K562 (cell line): ENCODE data around the gene NRN1. TPM values are rescaled to one million over a fixed set of nuclear protein-coding genes. Genes with fewer than 3 reads are reported as not detected.

ENCODE experiments used
- ATAC-seq: fragments of 200-7000 bp; cut with Tn5 transposase; 3 replicates; pipeline ENCODE4 v1.9.1; 2020; ENCODE audit warnings: moderate library complexity
- BruUV-seq: library from RNA; stranded (reverse); fragments of 400-500 nt; replicated peaks from 2 replicates; lab custom pipeline; 2021; lab: Mats Ljungman, UMichigan
- CTCF ChIA-PET: fragments of 300-600 bp; formaldehyde crosslinking; extraction: SDS; loops from one replicate; lab custom pipeline; 2021; ENCODE audit warnings: low intra/inter-chr PET ratio; lab: Yijun Ruan, JAX
- POLR2A ChIA-PET: fragments of 300-600, 350-650 bp; sonication (Branson Sonifier 250); formaldehyde crosslinking; extraction: SDS; loops from one replicate; lab custom pipeline; 2021; ENCODE audit warnings: antibody characterized with exemption, inconsistent platforms; lab: Yijun Ruan, JAX
- DNase-seq, 4 experiments: peaks; one replicate each; pipeline versions ENCODE4 v3.0.0 to v3.0.0-alpha.2; 2011 to 2018; ENCODE audit warnings: low spot score in 3 of 4, mixed read lengths in 3 of 4; ENCODE audit errors: extremely low read depth in 1 of 4
- FAIRE-seq: peaks from 2 replicates; lab custom pipeline; 2011; peaks lifted over from hg19 to GRCh38; lab: Jason Lieb, UNC
- H2AFZ ChIP-seq: 2 replicates; pipeline ENCODE4 v1.6.0; 2011; ENCODE audit warnings: low read depth, low read length, control low read depth, inconsistent platforms
- H3K27ac ChIP-seq: fragments of 200-600 bp; 3 replicates; pipeline ENCODE4 v1.8.0; 2011; ENCODE audit warnings: low read depth, mild to moderate bottlenecking, control low read depth, inconsistent platforms, low read length, moderate library complexity, mixed read lengths; ENCODE audit errors: extremely low read depth
- H3K27me3 ChIP-seq, 2 experiments: fragments of 300-600 bp in 1 of 2; 2 replicates in 1 of 2; 3 replicates in 1 of 2; pipeline versions ENCODE4 v1.6.0 to v1.8.0; 2011; ENCODE audit warnings: inconsistent platforms in 2 of 2, low read length in 2 of 2, mild to moderate bottlenecking in 1 of 2, mixed read lengths in 1 of 2, moderate library complexity in 1 of 2; ENCODE audit not compliant: control insufficient read depth in 2 of 2, insufficient read depth in 2 of 2
- H3K36me3 ChIP-seq: fragments of 300-600 bp; 3 replicates; pipeline ENCODE4 v1.8.0; 2011; ENCODE audit warnings: mild to moderate bottlenecking, low read length, inconsistent platforms; ENCODE audit not compliant: control insufficient read depth, insufficient read depth
- H3K4me1 ChIP-seq, 2 experiments: fragments of 200-600 bp in 1 of 2; replicated peaks in 1 of 2; 2 replicates in 1 of 2; 3 replicates in 1 of 2; pipeline versions ENCODE4 v1.5.1 to v1.8.0; 2011; ENCODE audit warnings: inconsistent platforms in 2 of 2, low read length in 2 of 2, mild to moderate bottlenecking in 1 of 2, mixed read lengths in 1 of 2, moderate library complexity in 1 of 2; ENCODE audit not compliant: control insufficient read depth in 2 of 2, insufficient read depth in 2 of 2
- H3K4me2 ChIP-seq: 2 replicates; pipeline ENCODE4 v1.6.1; 2011; ENCODE audit warnings: low read length, control low read depth, inconsistent platforms, mixed read lengths; ENCODE audit not compliant: insufficient read depth
- H3K4me3 ChIP-seq: fragments of 200-600 bp; sonication (generic), shearing (Covaris generic); 2 replicates; pipeline ENCODE4 v1.5.1; 2016; ENCODE audit warnings: control low read depth, inconsistent platforms
- H3K79me2 ChIP-seq: fragments of 200-600 bp; 3 replicates; pipeline ENCODE4 v1.8.0; 2011; ENCODE audit warnings: low read length, inconsistent platforms; ENCODE audit not compliant: control insufficient read depth, insufficient read depth
- H3K9ac ChIP-seq, 2 experiments: 2 replicates each; pipeline versions ENCODE4 v1.6.0 to v1.6.1; 2011; ENCODE audit warnings: low read depth in 2 of 2, low read length in 2 of 2, control low read depth in 1 of 2, inconsistent platforms in 1 of 2, mild to moderate bottlenecking in 1 of 2, mixed read lengths in 1 of 2; ENCODE audit not compliant: insufficient read depth in 1 of 2
- H3K9me1 ChIP-seq: one replicate; pipeline ENCODE4 v1.6.0; 2011; ENCODE audit warnings: inconsistent platforms, mild to moderate bottlenecking, low read length, moderate library complexity; ENCODE audit not compliant: control insufficient read depth, insufficient read depth
- H3K9me3 ChIP-seq: replicated peaks from 2 replicates; pipeline ENCODE4 v1.5.1; 2011; ENCODE audit warnings: low read depth, low read length, inconsistent platforms; ENCODE audit not compliant: control insufficient read depth, insufficient read depth
- H4K20me1 ChIP-seq: replicated peaks from 2 replicates; pipeline ENCODE4 v1.6.1; 2011; ENCODE audit warnings: low read length, inconsistent platforms, mixed read lengths; ENCODE audit not compliant: control insufficient read depth, insufficient read depth
- CEBPG ChIP-seq, 3 experiments: fragments of 200-800 bp in 1 of 3; sonication (Bioruptor generic) in 1 of 3; sonication (generic) in 1 of 3; formaldehyde crosslinking in 1 of 3; IDR thresholded peaks in 2 of 3; conservative IDR thresholded peaks in 1 of 3; 2 replicates each; pipeline versions ENCODE4 v1.6.1 to v1.8.0; 2016 to 2022; ENCODE audit warnings: missing compliant biosample characterization in 2 of 3, missing genetic modification characterization in 2 of 3, mild to moderate bottlenecking in 1 of 3, missing genetic modification reagents in 1 of 3
- MYNN ChIP-seq, 2 experiments: sonication (generic); formaldehyde crosslinking in 1 of 2; IDR thresholded peaks; 2 replicates each; pipeline versions ENCODE4 v1.5.0 to v1.6.1; 2016 to 2020; ENCODE audit warnings: antibody characterized with exemption in 1 of 2, missing genetic modification reagents in 1 of 2
- WGBS: fragments of 100-300 bp; shearing (Covaris generic); methylation state at CpG from one replicate; pipeline ENCODE4 v1.1.6; 2016; ENCODE audit warnings: low coverage, mixed read lengths; ENCODE audit not compliant: insufficient coverage; ENCODE audit errors: missing lambda C conversion rate; 5-methylcytosine and 5-hydroxymethylcytosine counted together
- in situ Hi-C: fragments of 300-500 bp; cut with MboI; formaldehyde crosslinking; loops from 4 replicates; pipeline ENCODE4 v1.15.0; 2018; ENCODE audit warnings: inconsistent platforms, mixed read lengths
- intact Hi-C: fragments of 100-400 bp; cut with micrococcal nuclease; formaldehyde crosslinking; loops from 2 replicates; pipeline ENCODE4 v1.14.2; 2022
- polyA plus RNA-seq, 8 experiments: library from polyadenylated mRNA; depleted of rRNA in 4 of 8; stranded (reverse) in 5 of 8; unstranded in 3 of 8; fragments of >200 nt; fragmentation: Nextera tagmentation in 2 of 8; fragmentation: Illumina TruSeq in 1 of 8; extraction: Ambion mirVana in 2 of 8; extraction: Trizol in 1 of 8; gene quantifications; 2 replicates each; pipeline versions ENCODE4 v1.2.1 to v1.2.3, GENCODE V29; 2011 to 2014; ENCODE audit warnings: inconsistent platforms in 1 of 8, missing spikeins in 1 of 8
- total RNA-seq, 7 experiments: library from RNA; depleted of rRNA in 6 of 7; stranded (reverse); fragments of >200 nt in 6 of 7; fragmentation: Illumina TruSeq in 2 of 7; extraction: Trizol in 2 of 7; gene quantifications; 2 replicates each; pipeline versions ENCODE4 v1.2.1 to v1.2.3, GENCODE V29; 2011 to 2021; ENCODE audit warnings: low replicate concordance in 1 of 7

NRN1 gene
- total and polyA plus RNA-seq, 9 of the 15 experiments (the other 6 are each of a cell fraction or from before 2014, with no cell fraction given), result not detected

DNA sequence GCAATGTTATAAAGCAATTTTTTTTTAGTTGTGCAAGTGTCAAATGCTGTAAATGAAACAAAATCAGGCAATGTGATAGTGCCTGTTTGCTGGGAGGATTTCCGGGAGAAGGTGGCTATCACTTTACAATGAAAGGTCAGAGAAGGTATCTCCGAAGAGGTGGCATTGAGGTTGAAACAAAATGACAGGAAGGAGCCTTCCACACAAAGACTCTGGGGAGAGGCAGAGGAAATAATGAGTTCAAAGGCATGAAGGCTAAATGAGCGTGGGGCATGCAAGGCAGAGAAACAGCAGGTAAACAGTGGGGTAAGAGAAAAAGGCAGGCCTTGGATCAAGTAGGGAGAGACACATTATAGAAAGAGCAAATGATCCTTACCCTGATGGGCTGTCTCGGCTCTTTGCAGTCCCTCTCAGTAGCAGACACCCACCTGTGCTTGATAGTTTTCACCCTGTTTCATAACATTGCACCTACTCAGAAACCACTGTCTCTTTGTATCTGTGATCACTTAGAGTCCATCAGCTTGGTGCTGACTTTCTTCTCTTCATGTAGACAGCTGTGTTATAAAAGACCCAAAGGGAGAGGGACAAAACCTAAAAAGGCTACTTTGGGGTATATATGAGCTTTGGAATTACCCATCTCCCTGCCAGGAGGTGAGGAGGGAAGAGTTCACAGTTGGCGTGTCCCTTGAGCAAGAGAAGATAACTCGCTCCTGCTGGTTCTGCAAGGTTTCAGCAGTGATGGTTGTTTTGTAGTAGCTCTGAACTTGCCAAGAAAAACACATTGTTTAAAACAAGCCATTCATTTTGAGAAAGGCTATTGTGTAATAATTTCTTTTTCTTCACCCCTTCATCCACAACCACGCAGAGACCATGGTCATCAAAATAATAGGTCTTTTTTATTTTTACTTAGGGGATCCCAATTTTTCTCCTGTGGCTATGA is 22.3 kb downstream of the NRN1 start:
- H2AFZ ChIP-seq, result no peak overlapping the region
- no peak for DNase-seq
- H3K4me2 ChIP-seq, result no peak overlapping the region
- no peak overlapping the region for H3K9ac ChIP-seq
- H3K79me2 ChIP-seq, result no peaks in the 10 kb centered on the region
- CTCF ChIA-PET, result no interaction called here
- 2% methylated on average over 7 of the region's 7 CpGs for WGBS
- no peaks in the 10 kb centered on the region for H3K4me1 ChIP-seq
- H3K9me3 ChIP-seq, result no peaks in the 10 kb centered on the region
- intact Hi-C loops, result no loop called here
- POLR2A ChIA-PET, result interaction anchor here (1.4 kb wide), 1 partner anchor 8 kb away, joined by 3 read pairs; no protein-coding TSS in a partner anchor
- H4K20me1 ChIP-seq, result no peaks in the 10 kb centered on the region
- no TSS peak for BruUV-seq
- H3K27ac ChIP-seq, result no peak overlapping the region
- H3K27me3 ChIP-seq, result peaks cover 4 to 8% of the 10 kb centered on the region in 2 experiments; a peak in 2 of 5 replicates
- H3K4me3 ChIP-seq, result no peak overlapping the region
- FAIRE-seq, result no peak
- H3K36me3 ChIP-seq, result no peaks in the 10 kb centered on the region
- ATAC-seq, result no peak
- no peaks in the 10 kb centered on the region for H3K9me1 ChIP-seq
- TF ChIP-seq MYNN (IDR thresholded peaks at IDR 0.05), result no peak
- TF ChIP-seq MYNN (CRISPR knock-in tag; IDR thresholded peaks at IDR 0.05), result no peak
- no peak for TF ChIP-seq CEBPG (CRISPR knock-in tag; IDR thresholded peaks at IDR 0.05)
- TF ChIP-seq CEBPG (tag; conservative IDR thresholded peaks at IDR 0.05 in 1 of 2, IDR thresholded peaks at IDR 0.05 in 1 of 2), result peak in 1 of 2 experiments; percentile 23; a peak in 1 of 4 replicates
- TF ChIP-seq, all 486 proteins: peak for 1
- in situ Hi-C loops, result no loop called here
